Retinal pigment epithelial cell (primary cell): ENCODE measurements around the gene UNC13C.

Source experiments
- DNase-seq: peaks from one replicate; pipeline ENCODE4 v3.0.0-alpha.2; 2010; ENCODE audit warnings: low read depth
- H3K4me3 ChIP-seq: 2 replicates; pipeline ENCODE4 v1.5.1; 2011; ENCODE audit warnings: mild to moderate bottlenecking, low read length, control low read depth, moderate library complexity
- CTCF ChIP-seq: conservative IDR thresholded peaks from 2 replicates; pipeline ENCODE4 v1.5.1; 2011; ENCODE audit warnings: low read depth, low read length, control low read depth, inconsistent platforms

UNC13C gene

GRCh38 chr15:54515664-54516582, 537.7 kb downstream of the UNC13C start:
- H3K4me3 ChIP-seq = no peak overlapping the region
- DNase-seq = no peak
- TF ChIP-seq CTCF = no peak

- DNase-seq = no peak
- H3K4me3 ChIP-seq = no peak overlapping the region
- TF ChIP-seq CTCF = no peak
Observed at GRCh38 chr15:54517366-54517765, 539.1 kb downstream of the UNC13C start.

- no peak for TF ChIP-seq CTCF
- no peak for DNase-seq
- H3K4me3 ChIP-seq = no peak overlapping the region
Observed at GRCh38 chr15:54518156-54518882, 540.1 kb downstream of the UNC13C start.

GRCh38 chr15:54519577-54519976, 541.3 kb downstream of the UNC13C start:
- no peak overlapping the region for H3K4me3 ChIP-seq
- TF ChIP-seq CTCF = no peak
- DNase-seq = no peak

- no peak for DNase-seq
- no peak for TF ChIP-seq CTCF
- H3K4me3 ChIP-seq = no peak overlapping the region
Observed at GRCh38 chr15:54520616-54521015, 542.4 kb downstream of the UNC13C start.

- DNase-seq = no peak
- TF ChIP-seq CTCF = no peak
- H3K4me3 ChIP-seq = no peak overlapping the region
Observed at GRCh38 chr15:54521206-54521605, 543.0 kb downstream of the UNC13C start.
